ENCODE data around the gene EFHD2.
"Not testable (repeated sequence)": the region's sequence is repeated elsewhere in the genome, so short reads cannot be mapped to it uniquely, and the experiment has no call there.

EFHD2 gene

DNA sequence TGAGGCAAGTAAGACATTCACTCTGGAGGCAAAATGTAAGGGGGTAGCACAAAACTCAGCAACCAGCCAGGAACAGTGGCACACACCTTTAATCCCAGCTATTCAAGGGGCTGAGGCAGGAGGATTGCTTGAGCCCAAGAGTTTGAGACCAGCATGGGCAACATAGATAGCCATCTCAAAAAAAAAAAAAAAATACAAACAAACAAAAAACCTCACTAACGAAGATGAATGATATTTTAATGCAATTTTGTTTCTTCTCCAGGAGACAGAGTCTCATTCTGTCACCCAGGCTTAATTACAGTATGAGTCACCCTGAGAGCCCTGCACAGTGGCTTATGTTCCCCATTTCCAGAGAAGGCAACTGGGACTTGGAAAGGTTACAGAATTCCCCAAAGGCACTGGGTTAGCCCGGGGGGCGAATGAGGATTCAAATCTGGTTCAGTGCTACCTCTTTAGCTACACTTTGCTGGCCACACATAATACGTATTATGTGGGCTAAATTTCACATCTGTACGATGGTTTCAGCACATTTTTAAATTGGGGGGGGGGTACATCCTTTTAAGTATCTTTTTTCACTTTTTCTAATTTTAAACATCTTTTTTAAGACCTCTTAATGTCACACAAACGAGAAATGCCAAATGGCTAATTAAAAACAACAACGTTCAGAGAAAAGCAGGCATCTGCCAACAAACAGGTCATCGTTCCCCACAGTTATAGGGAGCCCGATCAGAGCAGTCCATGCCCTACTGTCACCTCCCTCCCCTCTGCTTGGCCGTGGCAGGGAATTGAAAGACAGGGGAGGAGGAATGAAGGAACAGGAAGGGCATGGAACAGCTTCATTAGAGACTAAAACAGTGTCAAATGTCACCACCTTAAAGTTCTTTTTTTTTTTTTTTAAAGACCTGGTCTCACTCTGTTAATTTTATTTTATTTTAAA, 50.4 kb downstream of the EFHD2 start:
- H3K4me3 ChIP-seq (ENCODE audit: control insufficient read depth, low read depth, low read length), result no peak overlapping the region
- no peak for TF ChIP-seq CTCF (conservative IDR thresholded peaks at IDR 0.05; ENCODE audit: control insufficient read depth, insufficient read depth, low read depth, low read length)
- DNase-seq (ENCODE audit: low read depth), result peak; percentile 30

GRCh38 chr1:15460708-15461095, 51.0 kb downstream of the EFHD2 start:
- DNase-seq (ENCODE audit: low read depth), result no peak
- H3K4me3 ChIP-seq (ENCODE audit: control insufficient read depth, low read depth, low read length), result no peak overlapping the region
- no peak for TF ChIP-seq CTCF (conservative IDR thresholded peaks at IDR 0.05; ENCODE audit: control insufficient read depth, insufficient read depth, low read depth, low read length)

DNA sequence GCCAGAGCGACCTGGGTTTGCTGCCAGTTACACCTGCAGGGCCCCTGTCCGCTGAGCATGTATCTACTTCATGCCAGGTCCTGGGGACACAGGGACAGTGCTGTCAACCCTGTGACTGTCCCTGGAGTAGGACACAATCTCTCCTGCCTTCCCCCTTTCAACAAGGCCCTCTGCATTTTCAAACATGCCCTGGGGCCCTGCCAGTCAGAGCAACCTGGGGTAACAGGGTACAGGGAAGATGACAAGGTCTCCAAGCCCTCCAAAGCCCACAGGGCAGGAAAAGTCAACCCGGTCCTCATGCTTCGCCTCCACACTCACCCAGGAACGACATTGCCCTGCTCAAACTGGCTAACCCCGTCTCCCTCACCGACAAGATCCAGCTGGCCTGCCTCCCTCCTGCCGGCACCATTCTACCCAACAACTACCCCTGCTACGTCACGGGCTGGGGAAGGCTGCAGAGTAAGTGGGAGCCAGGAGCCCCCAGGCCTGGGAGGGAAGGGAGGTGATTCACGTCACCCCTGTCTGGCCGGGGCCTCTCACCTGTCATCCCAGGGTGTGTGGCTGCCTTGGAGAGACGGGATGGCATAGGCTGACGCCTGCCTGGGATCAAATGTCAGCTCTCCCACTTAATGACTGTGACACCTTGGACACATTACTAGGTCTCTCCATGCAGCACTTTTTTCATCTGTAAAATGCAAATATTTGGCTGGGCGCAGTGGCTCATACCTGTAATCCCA, 53.5 kb downstream of the EFHD2 start:
- not testable (repeated sequence) for H3K4me3 ChIP-seq (ENCODE audit: control insufficient read depth, low read depth, low read length); DNase-seq (ENCODE audit: low read depth)

- not testable (repeated sequence) for H3K4me3 ChIP-seq (ENCODE audit: control insufficient read depth, low read depth, low read length); DNase-seq (ENCODE audit: low read depth)
These were observed 54.2 kb downstream of the EFHD2 start for GRCh38 chr1:15463926-15464322.

DNA sequence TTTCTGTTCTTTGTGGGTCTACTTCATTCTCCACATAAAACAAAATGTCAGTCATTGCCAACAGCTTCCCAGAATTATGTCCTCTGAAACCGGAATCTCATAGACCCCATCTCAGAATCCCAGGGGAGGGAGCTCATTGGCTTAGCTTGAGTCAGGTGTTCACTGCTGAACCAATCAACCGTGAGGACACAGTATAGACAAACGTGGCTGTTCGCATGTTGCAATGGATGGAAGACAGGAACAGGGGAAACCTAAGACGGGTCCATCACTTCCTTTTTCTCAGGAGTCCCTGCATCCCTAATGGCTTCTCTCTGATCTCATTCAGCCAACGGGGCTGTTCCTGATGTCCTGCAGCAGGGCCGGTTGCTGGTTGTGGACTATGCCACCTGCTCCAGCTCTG, 56.0 kb downstream of the EFHD2 start:
- DNase-seq (ENCODE audit: low read depth), result no peak
- no peak overlapping the region for H3K4me3 ChIP-seq (ENCODE audit: control insufficient read depth, low read depth, low read length)
- TF ChIP-seq CTCF (conservative IDR thresholded peaks at IDR 0.05; ENCODE audit: control insufficient read depth, insufficient read depth, low read depth, low read length), result no peak

- DNase-seq (ENCODE audit: low read depth), result not testable (repeated sequence)
These were observed 57.4 kb downstream of the EFHD2 start for GRCh38 chr1:15466955-15467625.

GRCh38 chr1:15468145-15468544, 58.5 kb downstream of the EFHD2 start:
- DNase-seq (ENCODE audit: low read depth), result no peak
- H3K4me3 ChIP-seq (ENCODE audit: control insufficient read depth, low read depth, low read length), result no peak overlapping the region
- TF ChIP-seq CTCF (conservative IDR thresholded peaks at IDR 0.05; ENCODE audit: control insufficient read depth, insufficient read depth, low read depth, low read length), result no peak

More at GRCh38 chr1:15466955-15467625, 57.4 kb downstream of the EFHD2 start:
- not testable (repeated sequence) for H3K4me3 ChIP-seq (ENCODE audit: control insufficient read depth, low read depth, low read length)

GRCh38 chr1:15469361-15469760, 59.7 kb downstream of the EFHD2 start:
- H3K4me3 ChIP-seq (ENCODE audit: control insufficient read depth, low read depth, low read length), result no peak overlapping the region
- no peak for TF ChIP-seq CTCF (conservative IDR thresholded peaks at IDR 0.05; ENCODE audit: control insufficient read depth, insufficient read depth, low read depth, low read length)
- no peak for DNase-seq (ENCODE audit: low read depth)

DNA sequence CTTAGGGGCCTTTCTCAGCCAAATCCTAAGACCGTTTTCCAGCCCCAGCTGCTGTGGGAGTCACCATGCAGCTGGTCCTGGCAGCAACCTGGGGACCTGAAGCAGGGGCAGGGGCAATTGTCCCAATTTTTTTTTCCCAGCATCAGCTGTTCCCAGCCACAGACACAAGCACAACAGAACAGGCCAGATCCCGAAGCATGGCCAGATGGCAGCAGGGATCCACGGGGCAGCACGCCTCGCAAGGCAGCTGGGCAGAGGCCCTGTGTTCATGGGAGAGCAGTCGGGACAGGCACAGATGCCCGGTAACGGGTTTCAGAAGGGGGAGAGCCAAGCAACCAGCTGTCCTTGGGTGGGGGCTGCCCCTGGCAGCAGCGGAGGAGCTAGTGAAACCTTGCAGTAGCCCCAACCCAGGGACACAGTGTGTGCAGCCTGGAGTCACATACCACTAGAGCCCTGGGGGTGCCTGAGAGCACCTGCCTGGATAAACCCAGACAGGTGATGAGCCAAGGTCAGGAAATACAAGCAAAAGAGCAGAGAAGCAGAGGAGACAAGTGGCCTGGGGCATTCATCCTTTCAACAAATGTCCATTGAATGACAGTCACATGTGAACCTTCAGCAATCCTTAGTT, 60.2 kb downstream of the EFHD2 start:
- H3K4me3 ChIP-seq (ENCODE audit: control insufficient read depth, low read depth, low read length); DNase-seq (ENCODE audit: low read depth): not testable (repeated sequence)

GRCh38 chr1:15471067-15471466, 61.4 kb downstream of the EFHD2 start:
- DNase-seq (ENCODE audit: low read depth); H3K4me3 ChIP-seq (ENCODE audit: control insufficient read depth, low read depth, low read length): not testable (repeated sequence)

DNA sequence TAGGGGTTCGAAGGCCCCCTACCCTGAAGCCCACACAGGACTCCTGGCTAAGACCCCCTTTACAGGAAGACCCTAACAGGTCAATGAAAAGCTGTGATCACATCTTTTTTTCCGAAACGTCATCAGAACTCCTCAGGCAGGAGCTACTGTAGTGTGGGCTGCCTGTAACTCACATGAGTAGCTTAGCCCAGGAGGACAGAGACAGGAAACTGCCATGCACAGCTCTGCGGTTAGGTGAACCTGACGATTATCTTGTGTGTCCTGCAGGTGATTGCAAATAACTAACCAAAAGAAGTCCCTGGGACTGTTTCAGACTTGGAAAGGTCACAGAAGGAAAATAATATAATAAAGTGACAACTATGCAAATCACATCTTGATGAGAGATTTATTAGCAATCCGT, 62.0 kb downstream of the EFHD2 start:
- H3K4me3 ChIP-seq (ENCODE audit: control insufficient read depth, low read depth, low read length); DNase-seq (ENCODE audit: low read depth): not testable (repeated sequence)
